Stromal cell of bone marrow (primary cell): ENCODE results near the gene ESPN.
"Not testable (repeated sequence)": the region's sequence is repeated elsewhere in the genome, so short reads cannot be mapped to it uniquely, and the experiment has no call there.

ENCODE experiments used
- DNase-seq: peaks from one replicate; pipeline ENCODE4 v3.0.0-alpha.2; 2012; ENCODE audit warnings: low read depth

ESPN gene

DNA sequence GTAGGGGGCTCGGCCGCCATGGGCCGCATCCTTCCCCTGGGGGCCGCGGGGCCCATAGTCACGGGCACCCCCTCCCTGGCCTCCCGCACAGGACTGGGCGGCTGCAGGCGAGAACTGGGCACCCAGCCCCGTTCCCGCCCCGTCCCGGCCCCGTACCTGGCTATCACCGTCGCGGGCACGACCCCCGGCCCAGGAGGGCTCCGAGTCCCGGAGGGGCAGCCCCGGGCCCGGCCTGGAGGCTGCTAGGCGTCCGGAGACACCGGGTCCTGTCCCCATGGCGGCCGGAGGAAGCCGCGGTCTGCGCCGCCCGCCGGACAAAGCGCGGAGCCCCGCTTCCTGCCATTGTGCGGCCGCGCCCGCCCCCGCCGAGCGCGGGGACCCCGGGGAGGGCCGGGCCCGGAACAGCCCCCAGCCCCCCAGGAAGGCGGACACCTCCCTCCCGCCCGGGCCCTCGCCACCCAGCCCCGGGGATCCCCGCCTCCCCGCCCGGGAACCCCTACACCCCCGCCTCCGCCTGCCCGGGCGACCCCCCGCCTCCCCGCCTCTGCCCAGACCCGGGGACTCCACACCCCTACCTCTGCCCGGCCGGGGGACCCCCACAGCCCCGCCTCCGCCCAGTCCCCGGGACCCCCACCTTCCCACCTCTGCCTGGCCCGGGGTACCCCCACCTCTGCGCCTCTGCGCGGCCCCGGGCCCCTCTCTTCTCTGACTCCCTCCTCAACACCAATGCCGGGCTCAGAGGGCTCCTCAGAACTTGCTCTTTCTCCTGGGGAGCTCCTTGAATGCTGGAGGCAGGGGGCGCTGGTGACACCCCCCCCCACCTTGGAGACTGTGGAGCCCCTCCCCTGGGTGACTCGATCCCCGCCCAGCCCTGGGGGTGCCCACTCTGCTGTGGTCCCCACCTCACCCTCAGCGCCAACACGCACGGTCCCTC lies 60.9 kb downstream of the ESPN start:
- no peak for DNase-seq

DNA sequence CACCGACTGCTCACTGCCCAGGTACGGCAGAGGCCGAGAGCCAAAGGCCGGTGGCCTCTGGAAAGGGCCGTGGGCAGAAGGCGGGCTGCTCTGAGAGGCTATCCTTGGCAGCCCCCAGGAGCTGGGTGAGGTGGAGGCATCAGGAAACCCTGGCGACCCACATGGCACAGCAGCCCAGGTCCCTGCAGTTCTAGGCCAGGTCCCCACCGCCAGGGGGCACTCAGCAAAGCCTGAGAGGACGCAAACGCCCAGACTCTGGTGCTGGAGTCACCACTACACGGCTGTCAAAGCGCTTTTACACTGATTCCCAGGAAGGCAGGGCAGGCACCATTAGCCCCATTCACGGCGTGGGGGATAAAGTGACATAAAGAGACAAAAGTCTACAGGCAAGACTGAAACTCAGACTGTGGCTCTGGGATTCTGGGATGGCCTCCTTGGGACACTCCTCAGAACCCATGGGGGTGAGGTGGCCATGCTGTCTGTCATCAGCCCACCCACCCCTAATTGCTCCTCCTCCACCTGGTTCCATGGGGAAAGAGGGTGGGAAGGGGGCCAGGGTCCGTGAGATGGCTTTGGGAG lies 61.9 kb downstream of the ESPN start:
- peak; percentile 63 for DNase-seq

DNA sequence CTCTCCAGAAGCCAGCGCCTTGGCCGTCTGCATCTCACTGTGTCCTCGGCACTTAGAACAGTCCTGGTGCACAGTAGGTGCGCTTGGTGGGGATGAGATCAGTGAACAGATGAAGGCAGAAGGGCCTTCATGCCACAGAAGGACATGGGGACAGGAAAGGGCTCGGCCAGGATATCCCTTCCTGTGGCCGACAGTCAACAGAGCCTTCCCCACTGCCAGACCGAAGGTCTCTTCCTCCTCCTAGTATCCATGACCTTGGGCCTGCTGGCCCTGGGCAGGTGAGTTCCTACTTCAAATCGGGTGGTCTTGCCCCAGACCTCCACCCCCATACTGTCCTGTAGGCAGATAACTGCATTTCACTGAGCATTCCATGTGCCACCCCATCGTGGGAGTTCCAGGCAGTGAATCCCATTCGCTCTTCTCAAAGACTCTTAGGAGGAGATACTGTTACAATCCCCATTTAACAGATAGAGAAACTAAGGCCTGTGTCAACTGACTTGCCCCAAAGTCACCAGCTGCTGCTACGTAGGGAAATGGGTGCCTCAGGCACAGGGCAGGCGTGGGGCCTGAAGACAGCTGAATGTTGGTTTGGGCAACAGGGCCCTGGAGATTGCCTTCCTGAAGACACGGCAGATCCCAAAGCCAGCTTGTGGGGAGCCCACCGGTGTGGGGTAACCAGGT lies 63.4 kb downstream of the ESPN start:
- DNase-seq, result no peak

DNA sequence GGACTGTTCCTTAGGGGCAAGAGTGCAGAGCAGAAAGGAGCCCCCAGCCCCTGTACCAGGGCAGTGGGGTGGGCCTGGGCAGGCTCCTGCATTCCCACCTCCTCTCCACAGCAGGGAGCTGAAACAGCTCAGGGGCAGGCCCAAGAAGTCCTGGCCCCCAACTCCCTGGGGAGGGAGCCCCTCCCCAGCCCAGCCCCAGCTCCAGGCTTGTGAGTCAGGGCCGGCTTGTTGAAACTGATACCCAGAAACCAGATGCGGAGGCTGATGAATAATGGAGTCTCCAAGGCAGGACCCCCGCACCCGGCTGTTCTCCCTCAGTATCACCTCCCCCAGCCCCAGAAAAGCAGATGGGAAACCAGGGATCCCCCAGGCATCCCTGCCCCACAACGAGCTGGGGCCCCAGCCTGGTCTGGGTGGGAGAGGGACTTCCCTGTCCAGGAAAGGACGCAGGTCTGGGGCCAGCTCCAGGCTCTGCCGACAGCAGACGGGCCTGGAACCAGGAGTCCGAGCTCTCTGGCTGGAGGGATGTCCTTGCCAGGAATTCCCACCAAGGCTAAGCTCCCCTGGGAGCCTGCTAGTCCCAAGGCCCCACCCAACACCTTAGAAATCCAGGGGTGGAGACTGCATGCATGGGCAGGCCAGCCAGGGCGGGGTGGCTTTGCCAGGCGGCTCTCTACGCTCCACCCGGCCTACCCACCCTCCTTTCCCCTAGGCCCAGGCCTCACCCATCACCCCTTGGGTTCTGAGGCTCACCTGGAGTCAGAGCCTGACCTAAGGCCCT lies 64.2 kb downstream of the ESPN start:
- no peak for DNase-seq

DNA sequence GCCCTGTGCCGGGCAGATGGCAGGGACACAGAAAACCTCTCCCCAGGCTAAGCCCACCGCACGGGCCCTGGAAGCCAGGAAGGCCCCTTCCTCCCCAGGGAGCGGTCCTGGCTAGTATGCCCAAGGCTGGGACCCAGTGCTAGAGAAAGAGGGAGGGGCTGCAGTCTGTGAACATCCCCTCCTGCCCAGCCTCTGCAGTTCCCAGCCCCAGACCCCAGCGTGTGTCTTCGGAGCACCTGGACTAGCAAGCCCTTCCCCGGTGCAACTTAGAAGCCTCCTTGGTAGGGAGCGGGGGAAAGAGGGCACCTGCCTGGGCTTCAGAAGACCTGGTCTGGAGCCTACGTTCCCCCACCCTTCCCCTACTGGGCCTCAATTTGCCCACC lies 64.8 kb downstream of the ESPN start:
- no peak for DNase-seq

DNA sequence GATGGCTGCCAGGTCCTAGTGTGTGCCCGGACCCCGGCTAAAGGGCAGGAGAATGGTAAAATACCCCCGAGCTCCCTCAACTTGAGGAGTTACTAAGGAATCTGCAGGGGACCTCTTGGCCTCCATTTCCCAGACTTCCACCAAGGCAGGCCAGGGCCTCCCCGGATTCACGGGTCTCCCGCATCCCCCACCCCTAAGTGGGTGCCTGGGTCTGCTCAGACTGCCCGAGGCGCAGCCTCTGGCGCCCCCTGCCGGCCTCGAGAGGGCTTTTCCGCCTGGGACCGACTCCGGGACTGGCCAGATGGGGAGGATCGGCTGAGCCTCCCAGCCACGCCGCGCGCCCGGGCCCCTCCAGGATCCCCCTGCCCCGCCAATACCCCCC lies 65.2 kb downstream of the ESPN start:
- peak; percentile 44 for DNase-seq

DNA sequence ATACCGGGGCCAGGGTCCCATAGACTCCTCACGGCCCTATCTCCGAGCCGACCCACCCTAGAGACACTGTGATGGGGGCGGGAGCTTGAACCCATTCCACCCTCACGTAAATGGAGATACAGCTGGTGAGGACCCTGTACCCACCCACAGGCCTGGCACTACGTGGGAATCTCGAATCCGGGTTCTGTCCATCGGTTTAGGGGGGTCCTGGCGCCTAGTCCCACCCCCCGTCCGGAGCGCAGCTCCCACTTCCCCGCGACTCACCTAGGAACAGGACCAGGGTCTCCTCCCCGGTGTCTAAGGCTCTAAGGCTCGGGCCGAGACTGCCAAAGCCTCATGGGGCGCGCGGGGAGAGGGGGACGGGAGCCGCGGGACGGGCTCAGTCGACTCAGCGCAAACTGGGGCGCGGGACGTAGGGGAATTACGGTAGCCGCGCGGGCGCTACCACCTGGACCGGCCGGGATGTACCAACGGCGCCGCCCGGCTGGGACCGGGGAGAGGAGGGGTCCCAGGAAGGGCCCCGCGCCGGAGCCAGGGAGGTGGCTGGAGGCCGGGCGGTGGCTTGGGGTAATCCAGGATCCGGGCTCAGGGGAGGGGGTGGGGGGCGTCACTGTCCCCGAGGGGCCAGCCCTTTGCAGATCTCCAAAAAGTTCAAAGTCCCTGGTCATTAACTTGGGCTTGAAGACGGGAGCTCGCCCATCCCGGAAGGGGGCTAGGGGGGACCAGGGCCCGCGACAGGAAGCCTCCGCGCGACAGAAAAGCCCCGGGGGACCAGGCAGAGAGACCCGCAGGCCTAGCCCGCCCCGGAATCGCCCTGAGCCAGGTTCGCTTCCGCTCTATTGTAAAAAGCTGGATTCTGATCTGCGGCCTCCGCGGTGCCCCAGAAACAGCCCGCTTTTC lies 65.9 kb downstream of the ESPN start:
- DNase-seq, result peak; percentile 33

DNA sequence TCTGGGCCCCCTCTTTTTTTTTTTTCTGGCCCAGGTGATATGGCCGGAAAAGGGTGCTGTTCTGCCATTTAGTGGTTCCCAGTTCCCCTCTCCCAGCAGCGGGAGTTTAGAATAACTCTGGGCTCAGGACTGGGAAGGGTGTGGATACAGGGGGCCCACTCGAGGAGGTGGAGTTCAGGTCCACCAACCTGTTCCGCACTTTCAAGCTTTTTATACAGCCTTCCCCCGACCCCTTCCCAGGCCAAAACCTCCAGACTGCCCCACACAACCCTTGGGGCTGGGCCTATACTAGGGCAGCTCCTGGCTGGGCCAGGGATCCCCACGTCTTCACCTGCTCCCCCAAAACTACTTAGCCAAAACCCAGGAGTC lies 66.5 kb downstream of the ESPN start:
- no peak for DNase-seq

DNA sequence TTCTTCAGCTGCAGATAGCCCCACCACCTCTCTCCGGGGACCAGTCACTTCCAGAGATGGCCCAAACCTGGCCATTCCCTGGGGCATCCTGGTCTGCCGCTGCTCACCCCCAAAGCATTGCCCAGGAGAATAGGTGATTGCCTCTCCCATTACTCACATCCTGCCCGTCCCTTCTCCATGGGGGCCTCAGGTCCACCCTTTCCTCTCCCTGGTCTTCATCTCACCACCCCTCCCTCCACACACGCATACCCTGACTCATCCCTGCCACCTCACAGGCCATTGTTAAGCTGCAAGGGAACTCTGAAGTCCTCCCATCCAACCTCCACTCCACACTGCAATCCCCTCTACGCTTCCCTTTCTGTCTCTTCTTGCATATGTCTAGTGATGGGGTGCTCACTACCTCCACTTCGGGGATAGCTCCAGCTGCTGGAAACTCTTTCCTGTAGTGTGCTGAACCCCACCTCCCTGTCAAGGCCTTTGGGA lies 66.9 kb downstream of the ESPN start, which contains the start of gene PLEKHG5:
TSS of gene PLEKHG5 (minus strand) at position 188 of the 483 bp plus-strand sequence. CDS start 14,096 bp downstream, outside the sequence.
- peak; percentile 31 for DNase-seq

DNA sequence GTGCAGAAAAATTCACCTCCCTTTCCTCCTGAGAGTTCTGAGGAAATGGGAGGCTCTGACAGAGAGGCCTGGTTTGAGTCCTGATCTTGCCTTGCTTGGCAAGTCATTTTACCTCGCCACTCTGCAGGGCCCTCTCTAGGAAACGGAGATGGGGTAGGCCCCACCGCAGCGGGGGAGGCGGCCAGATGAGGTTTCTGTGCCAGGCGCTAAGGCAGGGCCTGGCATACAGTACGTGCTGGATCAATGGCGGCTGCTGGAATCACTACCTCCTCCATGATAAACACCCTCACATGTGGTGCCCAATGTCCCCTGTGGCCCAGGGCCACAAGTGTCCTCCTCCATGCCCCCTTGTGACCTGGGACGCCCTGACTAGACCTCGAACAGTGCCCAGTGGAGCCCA lies 67.4 kb downstream of the ESPN start:
- no peak for DNase-seq

DNA sequence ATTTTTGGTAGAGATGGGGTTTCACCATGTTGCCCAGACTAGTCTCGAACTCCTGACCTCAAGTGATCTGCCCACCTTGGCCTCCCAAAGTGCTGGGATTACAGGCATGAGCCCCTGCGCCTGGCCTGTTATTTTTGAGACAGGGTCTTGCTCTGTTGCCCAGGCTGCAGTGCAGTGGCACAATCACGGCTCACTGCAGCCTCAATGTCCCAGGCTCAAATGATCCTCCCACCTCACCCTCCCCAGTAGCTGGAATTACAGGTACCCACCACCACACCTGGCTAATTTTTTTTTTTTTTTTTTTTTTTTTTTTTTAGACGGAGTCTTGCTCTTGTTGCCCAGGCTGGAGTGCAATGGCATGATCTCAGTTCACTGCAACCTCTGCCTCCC lies 69.3 kb downstream of the ESPN start:
- not testable (repeated sequence) for DNase-seq

DNA sequence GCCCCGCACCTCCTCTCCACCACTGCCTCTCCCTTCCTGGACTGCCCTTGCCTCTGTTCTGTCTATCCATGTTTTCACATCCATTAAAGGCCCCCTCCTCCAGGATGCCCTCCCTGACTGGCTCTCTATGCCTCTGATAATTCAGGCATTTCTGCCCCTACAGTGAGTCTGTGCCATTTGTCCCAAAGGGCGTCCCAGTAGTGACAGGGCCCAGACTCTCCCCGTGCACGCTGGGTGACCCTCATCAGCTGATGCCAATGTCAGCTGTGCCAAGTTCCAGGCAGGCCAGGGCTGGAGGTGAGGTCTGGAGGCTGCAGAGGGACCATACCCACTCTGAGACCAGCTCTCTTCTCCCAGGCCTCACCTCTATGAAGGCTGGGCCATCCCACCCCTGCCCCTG lies 70.1 kb downstream of the ESPN start:
- DNase-seq, result no peak

DNA sequence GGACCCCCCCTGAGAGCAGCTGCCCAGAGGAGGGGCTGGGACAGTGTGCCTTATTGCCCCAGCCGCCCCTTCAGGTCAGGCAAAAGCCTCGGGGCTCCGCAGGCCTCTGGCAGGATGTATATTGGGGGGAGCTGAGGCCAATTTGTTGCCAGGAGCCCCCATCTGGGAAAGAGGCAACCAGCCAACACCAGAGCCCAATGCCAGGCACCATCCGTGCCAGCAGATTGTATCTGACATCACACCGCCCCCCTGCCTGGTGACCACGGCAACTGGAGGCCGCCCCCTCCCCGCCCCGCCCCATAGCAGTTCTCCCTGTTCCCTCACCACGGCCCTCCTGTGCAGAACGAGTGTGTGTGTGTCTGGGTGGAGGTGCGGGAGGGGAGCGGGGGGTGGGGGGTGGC lies 70.5 kb downstream of the ESPN start:
- no peak for DNase-seq

DNA sequence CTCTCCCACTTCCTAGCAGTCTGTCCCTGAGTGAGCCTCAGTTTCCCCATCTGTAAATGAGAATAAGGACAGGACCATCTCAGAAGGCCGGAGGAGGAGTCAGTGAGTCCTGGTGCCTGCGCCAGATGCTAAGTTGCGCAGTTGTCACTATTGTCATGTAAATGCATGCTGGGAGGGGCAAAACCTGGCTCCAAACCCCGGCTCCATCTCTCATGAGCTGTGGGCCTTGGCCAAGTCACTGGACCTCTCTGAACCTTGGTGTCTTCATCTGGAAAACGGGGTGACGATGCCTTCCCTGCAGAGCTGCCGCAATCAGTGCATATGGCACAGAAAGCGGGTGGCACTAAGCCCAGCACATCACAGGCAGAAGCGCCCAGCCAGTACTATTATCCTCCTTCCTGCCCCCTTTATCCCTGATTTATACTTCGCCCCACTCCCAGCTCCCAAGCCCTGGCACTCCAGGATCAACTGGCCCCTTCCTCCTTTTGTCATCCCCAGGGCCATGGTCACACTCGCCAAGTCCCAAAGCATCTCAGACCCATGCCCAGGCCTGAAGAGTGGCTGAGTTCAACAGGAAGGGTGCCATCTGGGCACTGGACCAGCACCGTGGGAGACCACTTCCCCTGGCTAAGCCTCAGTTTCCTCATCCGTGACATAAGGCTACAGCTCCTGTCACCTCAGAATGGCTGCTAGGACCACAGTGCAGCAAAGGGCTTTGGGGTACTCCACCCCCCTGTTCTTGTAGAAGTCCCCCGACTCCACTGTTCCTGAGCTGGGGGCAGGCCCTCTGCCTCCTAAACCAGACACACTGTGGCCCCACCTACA lies 71.2 kb downstream of the ESPN start:
- no peak for DNase-seq

DNA sequence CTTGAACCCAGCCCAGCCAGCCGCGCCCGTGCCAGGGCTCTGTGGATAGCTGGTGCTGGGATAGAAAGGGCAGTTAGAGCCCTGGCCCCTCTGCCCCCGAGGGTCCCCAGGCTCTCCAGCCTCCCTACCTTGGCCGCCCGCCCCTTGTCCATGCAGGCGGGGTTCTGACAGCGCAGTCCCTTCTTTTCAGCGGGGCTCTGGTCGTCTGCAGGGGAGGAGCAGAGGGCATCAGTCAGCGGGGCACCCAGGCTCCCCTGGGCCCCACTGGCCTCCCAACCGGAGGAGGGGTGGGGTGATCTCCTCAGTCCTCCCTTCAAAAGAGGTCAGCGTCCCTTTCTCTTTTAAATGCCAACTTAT lies 71.8 kb downstream of the ESPN start:
- DNase-seq, result no peak

DNA sequence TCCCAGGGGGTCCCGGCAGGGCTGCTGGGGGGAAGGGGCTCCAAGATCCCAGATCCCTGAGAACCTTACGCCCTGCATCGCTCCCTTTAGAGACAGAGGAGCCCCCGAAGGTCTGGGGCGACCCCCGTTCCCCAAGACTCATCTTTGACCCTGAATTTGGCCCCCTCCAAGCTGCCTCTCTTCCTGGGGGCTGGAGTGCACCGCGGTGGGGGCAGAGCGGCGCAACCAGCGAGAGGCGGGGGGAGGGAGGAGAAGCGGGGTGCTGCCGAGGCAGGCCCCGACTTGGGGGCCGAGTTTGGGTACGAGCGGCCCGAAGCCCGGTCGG lies 72.3 kb downstream of the ESPN start:
- no peak for DNase-seq

DNA sequence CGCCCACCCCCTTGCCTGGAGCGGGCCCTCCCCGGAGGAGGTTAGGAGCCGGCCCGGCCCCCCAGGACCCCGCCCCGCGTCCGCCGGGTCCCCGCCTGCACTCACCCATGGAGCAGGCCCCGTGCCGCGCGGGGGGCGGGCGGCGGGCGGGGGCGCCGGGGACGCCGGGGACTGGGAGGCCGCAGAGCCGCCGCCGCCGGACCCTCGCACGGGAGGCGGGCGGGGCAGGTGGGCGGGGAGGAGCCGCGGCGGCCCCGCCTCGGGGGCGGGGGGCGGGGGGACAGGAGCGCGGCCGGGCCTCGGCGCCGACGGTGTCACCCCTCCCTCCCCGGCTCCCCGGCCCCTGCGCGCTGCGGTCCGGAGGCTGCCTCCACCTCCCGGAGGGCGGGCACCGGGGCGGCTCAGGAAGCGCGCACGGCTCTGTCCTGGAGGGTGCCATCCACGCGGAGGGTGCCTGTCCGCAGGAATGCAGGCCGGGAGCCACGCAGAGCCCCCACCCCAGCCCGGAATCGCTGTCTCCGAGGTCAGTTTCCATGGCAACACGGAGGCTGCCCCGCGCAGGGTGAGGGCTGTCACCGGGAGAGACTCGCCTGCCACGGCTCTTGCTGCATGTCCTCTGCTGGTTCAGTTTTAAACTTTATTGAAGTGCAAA lies 72.8 kb downstream of the ESPN start:
- no peak for DNase-seq

DNA sequence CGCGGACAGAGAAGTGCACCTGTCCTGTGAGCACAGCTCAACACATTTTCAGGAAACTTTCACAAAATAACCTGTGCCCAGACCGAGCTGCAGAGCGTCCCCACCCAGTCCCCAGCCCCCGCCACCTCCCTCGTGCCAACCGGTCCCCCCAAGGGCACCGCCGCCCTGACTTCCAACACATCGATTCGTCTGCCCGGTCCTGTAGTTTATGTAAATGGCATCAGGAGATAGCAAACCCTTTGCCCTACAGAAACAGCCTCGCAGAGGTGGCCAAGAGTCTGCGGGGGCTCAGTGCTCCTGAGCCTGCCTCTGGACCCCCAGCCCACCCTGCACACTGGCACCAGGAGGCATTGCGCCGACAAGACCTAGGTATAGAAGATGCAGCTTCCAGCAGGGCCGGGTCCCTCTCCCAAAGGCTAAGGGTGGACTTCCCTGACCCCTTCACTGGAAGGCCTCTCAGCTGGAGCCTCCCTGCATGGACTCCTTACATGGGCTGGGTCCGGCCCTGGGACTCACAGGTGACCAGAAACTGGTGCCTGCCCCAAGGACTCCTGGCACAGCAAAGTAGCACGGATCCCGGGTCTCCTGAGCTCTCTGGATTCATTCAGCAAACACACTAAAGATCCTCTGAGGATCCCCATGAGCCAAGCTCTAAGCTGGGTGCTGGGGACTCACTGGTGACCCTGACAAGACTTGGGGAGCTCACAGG lies 73.4 kb downstream of the ESPN start:
- no peak for DNase-seq

DNA sequence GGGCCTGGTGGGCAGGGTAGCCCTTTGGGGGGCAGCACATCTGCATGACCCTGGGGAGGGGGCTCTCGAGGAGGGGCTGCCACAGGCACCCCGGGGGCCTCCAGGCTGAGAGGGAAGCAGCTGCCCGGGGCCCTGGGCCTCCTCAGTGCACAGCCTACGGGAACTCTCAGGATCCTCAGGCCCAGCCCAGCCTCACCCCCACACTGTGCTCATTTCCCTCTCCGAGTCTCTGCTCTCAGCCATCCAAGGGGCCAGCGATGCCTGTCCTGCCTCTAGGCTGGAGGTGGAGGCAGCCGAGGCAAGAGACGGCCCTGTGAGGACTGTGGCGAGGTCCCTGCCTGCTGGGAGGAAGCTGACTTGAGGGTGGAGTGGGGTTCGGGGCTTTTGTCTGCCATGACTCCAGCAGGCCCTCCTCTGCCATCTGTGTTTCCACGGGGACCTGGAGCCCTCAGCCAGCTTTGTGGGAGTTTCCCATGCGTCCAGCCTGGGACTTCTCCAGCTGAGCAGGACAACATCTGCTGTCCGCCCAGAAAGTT lies 74.1 kb downstream of the ESPN start:
- no peak for DNase-seq
